Transverse colon (tissue), 4 donors: ENCODE data around the gene RAP1GAP2. TPM values are rescaled to one million over a fixed set of nuclear protein-coding genes. Genes with fewer than 3 reads are reported as not detected.

ENCODE experiments used
- DNase-seq: peaks from one replicate; pipeline ENCODE4 v3.0.0-alpha.2; 2019
- H3K27ac ChIP-seq, 4 donors: fragments of 200-600 bp; sonication (generic); 2 replicates each; pipeline ENCODE4 v1.5.1; 2016 to 2018; ENCODE audit warnings: inconsistent platforms in 4 of 4
- H3K27me3 ChIP-seq: fragments of 200-600 bp; sonication (generic); 2 replicates; pipeline ENCODE4 v1.5.1; 2017; ENCODE audit warnings: inconsistent platforms
- H3K36me3 ChIP-seq, 4 donors: fragments of 200-600 bp; sonication (generic); 2 replicates each; pipeline ENCODE4 v1.5.1; 2017 to 2019; ENCODE audit warnings: inconsistent platforms in 4 of 4
- H3K4me1 ChIP-seq, 4 donors: fragments of 200-600 bp; sonication (generic); 2 replicates each; pipeline ENCODE4 v1.5.1; 2017 to 2020; ENCODE audit warnings: inconsistent platforms in 4 of 4
- H3K4me3 ChIP-seq, 4 donors: fragments of 200-600 bp; sonication (generic); 1 replicate in 1 of 4; 2 replicates in 3 of 4; pipeline versions ENCODE4 v1.5.1 to v1.6.1; 2017 to 2019; ENCODE audit warnings: inconsistent platforms in 4 of 4
- H3K9me3 ChIP-seq, 2 donors: fragments of 200-600 bp; sonication (generic); 2 replicates each; pipeline ENCODE4 v1.5.1; 2017 to 2019; ENCODE audit warnings: inconsistent platforms in 2 of 2
- CTCF ChIP-seq, 5 experiments: fragments of 200-600 bp in 3 of 5; fragments of 450-650 bp in 2 of 5; sonication (generic) in 3 of 5; IDR thresholded peaks; 1 replicate in 2 of 5; 2 replicates in 3 of 5; pipeline ENCODE4 v1.5.1; 2016 to 2017; ENCODE audit warnings: antibody characterized with exemption in 5 of 5, inconsistent platforms in 3 of 5, mild to moderate bottlenecking in 2 of 5, moderate library complexity in 1 of 5
- EP300 ChIP-seq: sonication (generic); formaldehyde crosslinking; IDR thresholded peaks from one replicate; pipeline ENCODE4 v1.6.1; 2017; ENCODE audit warnings: antibody characterized with exemption, low read depth
- POLR2A ChIP-seq: fragments of 450-650 bp; IDR thresholded peaks from one replicate; pipeline ENCODE4 v1.6.1; 2016; ENCODE audit warnings: antibody characterized with exemption, mild to moderate bottlenecking, moderate library complexity
- POLR2AphosphoS5 ChIP-seq, 3 donors: sonication (generic); formaldehyde crosslinking; IDR thresholded peaks; one replicate each; pipeline ENCODE4 v1.6.1; 2016; ENCODE audit warnings: antibody characterized with exemption in 3 of 3
- WGBS, 2 donors: methylation state at CpG; one replicate each; pipeline ENCODE4 v1.1.5; 2018; ENCODE audit warnings: low coverage in 1 of 2; 5-methylcytosine and 5-hydroxymethylcytosine counted together
- in situ Hi-C, 4 donors: fragments of 200-750 bp; cut with MboI; loops; one replicate each; pipeline versions ENCODE4 v1.15.0 to v1.15.1; 2017; ENCODE audit warnings: low sequenced_read_pairs in 3 of 4, low pct_ligation_motif_present in 1 of 4, low pct_unique_long_range_greater_than_20kb in 1 of 4
- intact Hi-C: fragments of 100-400 bp; cut with DNase I; formaldehyde crosslinking; loops from one replicate; pipeline ENCODE4 v1.15.1; 2023; ENCODE audit warnings: low total_unique reads
- total RNA-seq, 4 donors: library from RNA; depleted of rRNA; stranded (reverse); fragments of >200 nt; gene quantifications; one replicate each; pipeline ENCODE4 v1.1.0, GENCODE V29; 2016

Gene RAP1GAP2
- total RNA-seq, 4 donors from 2014 or later, result 23.0 to 39.6 (median 33.9) TPM

GRCh38 chr17:2875608-2876007 lies 79.4 kb downstream of the RAP1GAP2 start:
- in situ Hi-C loops (no loop called here), intact Hi-C loops (no loop called here)
- DNase-seq, result no peak
- no peaks in the 10 kb centered on the region for H3K27me3 ChIP-seq
- no peak for TF ChIP-seq EP300
- TF ChIP-seq CTCF (IDR thresholded peaks at IDR 0.05), result no peak
- TF ChIP-seq POLR2A, result no peak
- no peak for TF ChIP-seq POLR2AphosphoS5 (IDR thresholded peaks at IDR 0.05)
- 88 to 89% methylated on average over 12 to 13 of the region's 13 CpGs for WGBS, 2 donors
- H3K9me3 ChIP-seq, result no peaks in the 10 kb centered on the region
- H3K36me3 ChIP-seq, result no peaks in the 10 kb centered on the region
- H3K4me1 ChIP-seq, result no peaks in the 10 kb centered on the region
- no peak overlapping the region for H3K4me3 ChIP-seq
- H3K27ac ChIP-seq, result no peak overlapping the region

- Histone ChIP-seq H3K27ac (no peak overlapping the region), H3K36me3 (no peaks in the 10 kb centered on the region), H3K9me3 (no peaks in the 10 kb centered on the region), H3K27me3 (no peaks in the 10 kb centered on the region), H3K4me1 (no peaks in the 10 kb centered on the region), H3K4me3 (no peak overlapping the region)
- no peak for DNase-seq
- in situ Hi-C loops (no loop called here), intact Hi-C loops (no loop called here)
- TF ChIP-seq POLR2A, result no peak
- no peak for TF ChIP-seq EP300
- TF ChIP-seq CTCF (IDR thresholded peaks at IDR 0.05), result no peak
- TF ChIP-seq POLR2AphosphoS5 (IDR thresholded peaks at IDR 0.05), result no peak
- WGBS, 2 donors, result 87 to 100% methylated on average over 1 to 6 of the region's 6 CpGs
Observed at GRCh38 chr17:2876467-2876866, 80.2 kb downstream of the RAP1GAP2 start.

- TF ChIP-seq EP300 (no peak), POLR2A (no peak), POLR2AphosphoS5 (IDR thresholded peaks at IDR 0.05) (no peak), CTCF (IDR thresholded peaks at IDR 0.05) (no peak)
- intact Hi-C loops (no loop called here), in situ Hi-C loops (no loop called here)
- no peak overlapping the region for H3K4me3 ChIP-seq
- DNase-seq, result no peak
- no peaks in the 10 kb centered on the region for H3K9me3 ChIP-seq
- 79 to 92% methylated on average over 3 to 16 of the region's 16 CpGs for WGBS, 2 donors
- H3K4me1 ChIP-seq, result peaks cover 0 to 3% (median 0%) of the 10 kb centered on the region in 4 donors
- no peaks in the 10 kb centered on the region for H3K36me3 ChIP-seq
- H3K27me3 ChIP-seq, result no peaks in the 10 kb centered on the region
- no peak overlapping the region for H3K27ac ChIP-seq
Observed at GRCh38 chr17:2878751-2879254, 82.6 kb downstream of the RAP1GAP2 start.

GRCh38 chr17:2880050-2880449 lies 83.8 kb downstream of the RAP1GAP2 start:
- intact Hi-C loops, result no loop called here
- Histone ChIP-seq H3K27ac (no peak overlapping the region), H3K4me1 (peaks cover 0 to 4% (median 0%) of the 10 kb centered on the region in 4 donors), H3K36me3 (no peaks in the 10 kb centered on the region), H3K9me3 (no peaks in the 10 kb centered on the region), H3K27me3 (no peaks in the 10 kb centered on the region), H3K4me3 (no peak overlapping the region)
- TF ChIP-seq POLR2AphosphoS5 (IDR thresholded peaks at IDR 0.05) (no peak), CTCF (IDR thresholded peaks at IDR 0.05) (no peak), EP300 (no peak), POLR2A (no peak)
- in situ Hi-C loops, result no loop called here
- WGBS, 2 donors, result 79 to 80% methylated on average over 2 to 8 of the region's 8 CpGs
- no peak for DNase-seq
